Fibroblast of pulmonary artery (primary cell): ENCODE measurements around the gene STMP1.

Experiments
- DNase-seq: peaks from one replicate; pipeline ENCODE4 v3.0.0-alpha.2; 2010; ENCODE audit warnings: low read depth
- H3K4me3 ChIP-seq: replicated peaks from 2 replicates; pipeline ENCODE4 v1.5.1; 2011; ENCODE audit warnings: low read depth, mild to moderate bottlenecking, control low read depth, low read length, moderate library complexity
- CTCF ChIP-seq: IDR thresholded peaks from 2 replicates; pipeline ENCODE4 v1.5.1; 2011; ENCODE audit warnings: mild to moderate bottlenecking, control low read depth, low read length, inconsistent platforms; ENCODE audit errors: missing control alignments

STMP1 gene

GRCh38 chr7:135672560-135673359 lies 10.4 kb downstream of the STMP1 start:
- peak; percentile 91 for TF ChIP-seq CTCF
- peak; percentile 89 for DNase-seq
- no peak overlapping the region for H3K4me3 ChIP-seq

GRCh38 chr7:135673360-135673706 lies 11.0 kb downstream of the STMP1 start:
- no peak for TF ChIP-seq CTCF
- peak; percentile 78 for DNase-seq

GRCh38 chr7:135678612-135679575 lies 16.6 kb downstream of the STMP1 start:
- TF ChIP-seq CTCF, result no peak

More at GRCh38 chr7:135673360-135673706, 11.0 kb downstream of the STMP1 start:
- H3K4me3 ChIP-seq, result no peak overlapping the region

GRCh38 chr7:135681762-135682161 lies 19.4 kb downstream of the STMP1 start:
- no peak for DNase-seq
- no peak overlapping the region for H3K4me3 ChIP-seq
- no peak for TF ChIP-seq CTCF

More at GRCh38 chr7:135678612-135679575, 16.6 kb downstream of the STMP1 start:
- DNase-seq, result peak; percentile 70
- no peak overlapping the region for H3K4me3 ChIP-seq

GRCh38 chr7:135682191-135682590 lies 19.9 kb downstream of the STMP1 start:
- TF ChIP-seq CTCF, result no peak
- H3K4me3 ChIP-seq, result no peak overlapping the region
- DNase-seq, result no peak

- H3K4me3 ChIP-seq, result no peak overlapping the region
- TF ChIP-seq CTCF, result no peak
- no peak for DNase-seq
Observed at GRCh38 chr7:135683609-135684008, 21.3 kb downstream of the STMP1 start.
